Mucosa of descending colon (tissue), 3 donors: Measurements from ENCODE around the gene ST3GAL2. TPM values are rescaled to one million over a fixed set of nuclear protein-coding genes. Genes with fewer than 3 reads are reported as not detected.

Experiments
- ATAC-seq: fragments of 200-7000 bp; cut with Tn5 transposase; one replicate; pipeline ENCODE4 v1.9.1; 2020; ENCODE audit warnings: mild to moderate bottlenecking, moderate library complexity
- DNase-seq, 3 donors: peaks; one replicate each; pipeline ENCODE4 v3.0.0-alpha.2; 2020
- H3K36me3 ChIP-seq: fragments of 200-600 bp; one replicate; pipeline ENCODE4 v1.8.0; 2021; ENCODE audit warnings: low read depth, mild to moderate bottlenecking
- H3K4me1 ChIP-seq: fragments of 200-600 bp; one replicate; pipeline ENCODE4 v1.8.0; 2021; ENCODE audit warnings: low read depth, mild to moderate bottlenecking
- H3K4me3 ChIP-seq: fragments of 200-600 bp; one replicate; pipeline ENCODE4 v1.8.0; 2021; ENCODE audit warnings: mild to moderate bottlenecking
- H3K9me3 ChIP-seq: fragments of 200-600 bp; one replicate; pipeline ENCODE4 v1.8.0; 2021; ENCODE audit warnings: mild to moderate bottlenecking
- CTCF ChIP-seq: fragments of 200-600 bp; IDR thresholded peaks from one replicate; pipeline ENCODE4 v1.8.0; 2022; ENCODE audit warnings: antibody characterized with exemption, mild to moderate bottlenecking
- intact Hi-C, 2 donors: fragments of 100-400 bp; cut with DNase I in 1 of 2; cut with micrococcal nuclease in 1 of 2; formaldehyde crosslinking; loops; one replicate each; pipeline versions ENCODE4 v1.11.0 to v1.11.1; 2022; cut with DNase I, micrococcal nuclease
- total RNA-seq, 3 donors: library from RNA; stranded (reverse); fragmentation: NEBNext Ultra II Directional in 2 of 3; extraction: Animal tissue kit (Norgen Biotek cat#: 25700) in 2 of 3; gene quantifications; one replicate each; pipeline versions ENCODE4 v1.2.1 to v1.2.4, GENCODE V29; 2021 to 2023
- donor health status: DM: no; HTN: no; CAD: no; lungs with moderate emphysema.
- donor health status: DM: no; HTN: no; CAD: no.
- donor health status: DM: no; HTN: yes; CAD: no.

ST3GAL2 gene
- total RNA-seq, 3 donors from 2014 or later: 4.2 to 22.4 (median 9.5) TPM

- TF ChIP-seq CTCF: no peak
- DNase-seq (peak in 1 of 3 donors; percentile 36), ATAC-seq (peak; percentile 6)
- Histone ChIP-seq H3K4me1 (peaks cover 56% of the 10 kb centered on the region), H3K36me3 (no peaks in the 10 kb centered on the region), H3K4me3 (no peak overlapping the region), H3K9me3 (no peaks in the 10 kb centered on the region)
- intact Hi-C loops: no loop called here
Measured at GRCh38 chr16:70430667-70431536, 8.0 kb downstream of the ST3GAL2 start.

GRCh38 chr16:70429888-70430666, 8.8 kb downstream of the ST3GAL2 start:
- intact Hi-C loops: no loop called here
- no peak overlapping the region for H3K4me3 ChIP-seq
- no peaks in the 10 kb centered on the region for H3K9me3 ChIP-seq
- ATAC-seq (no peak), DNase-seq (no peak)
- H3K36me3 ChIP-seq: no peaks in the 10 kb centered on the region
- H3K4me1 ChIP-seq: peaks cover 52% of the 10 kb centered on the region
- no peak for TF ChIP-seq CTCF

GRCh38 chr16:70428178-70428998, 10.5 kb downstream of the ST3GAL2 start:
- DNase-seq (peak; percentile 91 to 95 (median 92)), ATAC-seq (peak; percentile 86)
- Histone ChIP-seq H3K4me1 (peaks cover 48% of the 10 kb centered on the region), H3K36me3 (no peaks in the 10 kb centered on the region), H3K4me3 (no peak overlapping the region), H3K9me3 (no peaks in the 10 kb centered on the region)
- intact Hi-C loops: no loop called here
- no peak for TF ChIP-seq CTCF

GRCh38 chr16:70427786-70428177, 11.1 kb downstream of the ST3GAL2 start:
- intact Hi-C loops: no loop called here
- no peak for TF ChIP-seq CTCF
- Histone ChIP-seq H3K9me3 (no peaks in the 10 kb centered on the region), H3K4me3 (no peak overlapping the region), H3K4me1 (peaks cover 42% of the 10 kb centered on the region), H3K36me3 (no peaks in the 10 kb centered on the region)
- ATAC-seq (no peak), DNase-seq (no peak)

GRCh38 chr16:70422543-70422942, 16.4 kb downstream of the ST3GAL2 start:
- Histone ChIP-seq H3K36me3 (no peaks in the 10 kb centered on the region), H3K4me3 (no peak overlapping the region), H3K9me3 (no peaks in the 10 kb centered on the region), H3K4me1 (peaks cover 2% of the 10 kb centered on the region)
- no peak for DNase-seq
- TF ChIP-seq CTCF: no peak
- peak; percentile 41 for ATAC-seq
- intact Hi-C loops: no loop called here
